ENCODE results near the gene TCL1A. TPM values are rescaled to one million over a fixed set of nuclear protein-coding genes. Genes with fewer than 3 reads are reported as not detected.
"Not testable (repeated sequence)": the region's sequence is repeated elsewhere in the genome, so short reads cannot be mapped to it uniquely, and the experiment has no call there.

TCL1A gene
- total and polyA plus RNA-seq, 5 donors: not detected

- Histone ChIP-seq H3K27me3 (ENCODE audit: control insufficient read depth, insufficient read depth) (no peaks in the 10 kb centered on the region), H3K9me3 (ENCODE audit: control insufficient read depth, low read length) (no peaks in the 10 kb centered on the region), H3K4me1 (ENCODE audit: control insufficient read depth, insufficient read depth, low read length) (no peaks in the 10 kb centered on the region), H3K27ac (ENCODE audit: low read length) (no peak overlapping the region), H3K4me3 (ENCODE audit: low read length) (no peak overlapping the region)
- DNase-seq: no peak
- ATAC-seq: no peak
- intact Hi-C loops (cut with DNase I): no loop called here
- 92% methylated on average over 1 of the region's 1 CpG for WGBS
Measured at GRCh38 chr14:95733212-95733611, 19.3 kb upstream of the TCL1A start.

- Histone ChIP-seq H3K4me3 (ENCODE audit: low read length) (no peak overlapping the region), H3K27me3 (ENCODE audit: control insufficient read depth, insufficient read depth) (no peaks in the 10 kb centered on the region), H3K4me1 (ENCODE audit: control insufficient read depth, insufficient read depth, low read length) (no peaks in the 10 kb centered on the region), H3K27ac (ENCODE audit: low read length) (no peak overlapping the region), H3K9me3 (ENCODE audit: control insufficient read depth, low read length) (no peaks in the 10 kb centered on the region)
- ATAC-seq: no peak
- DNase-seq: no peak
- intact Hi-C loops (cut with DNase I): no loop called here
- 81% methylated on average over 5 of the region's 5 CpGs for WGBS
Measured at GRCh38 chr14:95730126-95730525, 16.2 kb upstream of the TCL1A start.

DNA sequence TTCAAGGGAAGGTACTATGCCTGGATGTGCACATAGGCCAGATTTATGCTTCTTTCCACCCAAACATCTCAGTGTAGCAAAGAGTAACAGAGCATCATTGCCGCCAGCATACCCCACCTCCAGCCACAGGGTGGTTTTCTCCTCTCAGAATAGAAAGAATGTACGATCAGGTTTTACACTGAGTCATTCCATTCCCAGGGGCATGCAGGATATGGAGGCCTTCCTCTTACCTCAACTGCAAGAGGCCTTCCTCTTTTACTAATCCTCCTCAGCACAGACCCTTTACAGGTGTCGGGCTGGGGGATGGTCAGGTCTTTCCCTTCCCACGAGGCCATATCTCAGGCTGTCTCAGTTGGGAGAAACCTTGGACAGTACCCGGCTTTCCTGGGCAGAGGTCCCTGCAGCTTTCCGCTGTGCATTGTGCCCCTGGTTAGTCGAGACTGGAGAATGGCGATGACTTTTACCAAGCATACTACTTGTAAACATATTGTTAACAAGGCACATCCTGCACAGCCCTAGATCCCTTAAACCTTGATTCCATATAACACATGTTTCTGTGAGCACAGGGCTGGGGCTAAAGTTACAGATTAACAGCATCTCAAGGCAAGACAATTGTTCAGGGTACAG lies 15.6 kb upstream of the TCL1A start:
- H3K27ac ChIP-seq (ENCODE audit: low read length); intact Hi-C loops (cut with DNase I); H3K27me3 ChIP-seq (ENCODE audit: control insufficient read depth, insufficient read depth): not testable (repeated sequence)

DNA sequence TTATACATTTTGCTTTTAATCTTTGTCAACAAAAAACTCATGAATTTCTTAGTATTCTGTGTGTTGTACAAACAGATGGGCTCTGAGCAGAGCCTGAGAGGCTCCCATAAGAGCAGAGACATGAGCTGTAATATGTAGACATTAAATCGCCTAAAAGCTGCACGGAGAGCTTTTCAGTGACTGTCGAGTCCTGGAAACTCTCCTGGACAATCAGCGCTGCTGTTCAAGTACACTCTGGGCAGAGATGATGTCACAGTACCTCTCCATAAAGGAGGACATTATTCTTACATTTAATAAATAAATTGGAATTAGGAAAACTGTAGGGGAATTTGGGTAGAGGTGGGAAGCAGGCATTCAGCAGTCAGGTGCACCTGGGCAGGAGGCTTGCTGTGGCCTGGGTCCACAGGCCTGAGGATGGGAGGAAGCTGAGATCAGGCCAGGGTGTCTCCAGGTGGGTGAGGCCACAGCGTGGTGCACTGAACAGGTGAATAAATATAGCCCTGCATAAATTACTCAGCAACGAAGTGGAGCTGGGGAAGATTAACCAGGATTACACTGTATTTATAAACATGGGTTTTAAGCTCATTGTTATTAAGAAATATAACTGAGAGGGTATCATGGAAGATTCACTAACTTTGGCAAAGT lies 13.3 kb upstream of the TCL1A start:
- H3K9me3 ChIP-seq (ENCODE audit: control insufficient read depth, low read length): no peaks in the 10 kb centered on the region
- 79% methylated on average over 6 of the region's 6 CpGs for WGBS
- no peak overlapping the region for H3K27ac ChIP-seq (ENCODE audit: low read length)
- intact Hi-C loops (cut with DNase I): no loop called here
- ATAC-seq (no peak), DNase-seq (no peak)
- no peaks in the 10 kb centered on the region for H3K27me3 ChIP-seq (ENCODE audit: control insufficient read depth, insufficient read depth)
- H3K4me1 ChIP-seq (ENCODE audit: control insufficient read depth, insufficient read depth, low read length): no peaks in the 10 kb centered on the region
- H3K4me3 ChIP-seq (ENCODE audit: low read length): no peak overlapping the region

More for the DNA sequence above, 15.6 kb upstream of the TCL1A start:
- not testable (repeated sequence) for H3K4me1 ChIP-seq (ENCODE audit: control insufficient read depth, insufficient read depth, low read length); DNase-seq; H3K4me3 ChIP-seq (ENCODE audit: low read length); ATAC-seq; H3K9me3 ChIP-seq (ENCODE audit: control insufficient read depth, low read length)
- 74% methylated on average over 8 of the region's 8 CpGs for WGBS

- Histone ChIP-seq H3K9me3 (ENCODE audit: control insufficient read depth, low read length) (no peaks in the 10 kb centered on the region), H3K27ac (ENCODE audit: low read length) (no peak overlapping the region), H3K4me1 (ENCODE audit: control insufficient read depth, insufficient read depth, low read length) (no peaks in the 10 kb centered on the region), H3K27me3 (ENCODE audit: control insufficient read depth, insufficient read depth) (no peaks in the 10 kb centered on the region), H3K4me3 (ENCODE audit: low read length) (no peak overlapping the region)
- intact Hi-C loops (cut with DNase I): no loop called here
- WGBS: 67% methylated on average over 5 of the region's 5 CpGs
- DNase-seq (no peak), ATAC-seq (no peak)
Measured at GRCh38 chr14:95725685-95726336, 11.9 kb upstream of the TCL1A start.

- Histone ChIP-seq H3K27me3 (ENCODE audit: control insufficient read depth, insufficient read depth) (no peaks in the 10 kb centered on the region), H3K4me1 (ENCODE audit: control insufficient read depth, insufficient read depth, low read length) (no peaks in the 10 kb centered on the region), H3K27ac (ENCODE audit: low read length) (no peak overlapping the region), H3K4me3 (ENCODE audit: low read length) (no peak overlapping the region), H3K9me3 (ENCODE audit: control insufficient read depth, low read length) (no peaks in the 10 kb centered on the region)
- 66% methylated on average over 1 of the region's 1 CpG for WGBS
- intact Hi-C loops (cut with DNase I): no loop called here
- DNase-seq: no peak
- no peak for ATAC-seq
Measured at GRCh38 chr14:95722525-95723190, 8.7 kb upstream of the TCL1A start.

GRCh38 chr14:95712398-95712797 lies 1.5 kb downstream of the TCL1A start:
- Histone ChIP-seq H3K27me3 (ENCODE audit: control insufficient read depth, insufficient read depth) (no peaks in the 10 kb centered on the region), H3K27ac (ENCODE audit: low read length) (no peak overlapping the region), H3K4me3 (ENCODE audit: low read length) (no peak overlapping the region), H3K9me3 (ENCODE audit: control insufficient read depth, low read length) (no peaks in the 10 kb centered on the region), H3K4me1 (ENCODE audit: control insufficient read depth, insufficient read depth, low read length) (no peaks in the 10 kb centered on the region)
- ATAC-seq (no peak), DNase-seq (no peak)
- intact Hi-C loops (cut with DNase I): no loop called here
- 88% methylated on average over 9 of the region's 9 CpGs for WGBS

DNA sequence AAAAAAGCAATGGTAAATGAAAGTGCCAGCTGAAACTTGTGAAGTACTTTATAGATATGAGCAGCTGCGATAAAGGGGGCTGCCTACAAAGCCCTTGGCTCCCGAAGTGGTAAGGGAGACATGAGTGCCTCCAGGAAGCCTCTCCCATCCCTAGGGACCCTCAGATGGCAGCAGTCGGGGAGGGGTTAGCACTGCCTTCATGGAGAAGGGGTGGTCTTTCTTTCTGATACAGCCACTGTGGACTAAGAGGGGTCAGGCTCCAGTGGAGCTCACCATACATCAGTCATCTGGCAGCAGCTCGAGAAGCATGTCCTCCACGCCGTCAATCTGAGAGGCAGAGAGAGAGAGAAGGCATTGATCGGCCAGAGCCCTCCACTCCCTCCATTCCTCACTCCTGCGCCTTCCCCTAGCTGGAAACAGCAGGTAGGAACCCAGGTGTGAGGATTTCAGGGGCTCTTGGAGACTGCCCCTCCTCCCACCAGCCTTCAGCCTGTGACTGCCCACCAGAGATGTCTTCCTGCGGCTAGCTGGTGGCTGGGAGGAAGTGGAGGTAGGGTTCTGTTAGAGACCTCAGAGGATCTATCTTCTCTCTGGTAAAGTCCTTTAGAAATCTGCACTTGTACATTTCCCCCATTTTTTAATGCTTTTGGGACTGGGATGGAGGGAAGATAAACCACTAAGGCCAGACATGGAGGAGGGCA lies 2.3 kb downstream of the TCL1A start:
- ATAC-seq (no peak), DNase-seq (no peak)
- 62% methylated on average over 9 of the region's 9 CpGs for WGBS
- Histone ChIP-seq H3K9me3 (ENCODE audit: control insufficient read depth, low read length) (no peaks in the 10 kb centered on the region), H3K4me3 (ENCODE audit: low read length) (no peak overlapping the region), H3K27me3 (ENCODE audit: control insufficient read depth, insufficient read depth) (no peaks in the 10 kb centered on the region), H3K4me1 (ENCODE audit: control insufficient read depth, insufficient read depth, low read length) (no peaks in the 10 kb centered on the region), H3K27ac (ENCODE audit: low read length) (no peak overlapping the region)
- intact Hi-C loops (cut with DNase I): no loop called here

DNA sequence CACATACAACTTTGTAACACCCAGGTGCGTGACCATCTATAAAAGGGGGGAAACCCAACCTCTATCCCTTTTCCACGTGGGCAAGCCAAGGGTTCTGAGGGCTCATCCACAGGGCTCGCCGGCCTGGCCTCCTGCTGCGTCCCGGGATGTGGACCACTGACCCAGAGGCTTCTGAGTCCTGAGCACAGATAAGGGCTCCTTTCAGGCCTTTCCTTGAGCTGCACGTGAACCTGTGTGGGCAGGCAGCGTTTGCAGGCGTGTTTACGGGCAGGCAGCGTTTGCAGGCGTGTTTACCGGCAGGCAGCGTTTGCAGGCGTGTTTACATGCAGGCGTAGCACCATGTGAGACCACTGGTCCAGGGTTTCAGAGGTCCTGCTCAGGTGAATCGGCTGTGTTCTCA lies 3.8 kb downstream of the TCL1A start:
- ATAC-seq (no peak), DNase-seq (no peak)
- no peaks in the 10 kb centered on the region for H3K27me3 ChIP-seq (ENCODE audit: control insufficient read depth, insufficient read depth)
- 85% methylated on average over 17 of the region's 17 CpGs for WGBS
- no peak overlapping the region for H3K27ac ChIP-seq (ENCODE audit: low read length)
- no peaks in the 10 kb centered on the region for H3K4me1 ChIP-seq (ENCODE audit: control insufficient read depth, insufficient read depth, low read length)
- H3K4me3 ChIP-seq (ENCODE audit: low read length): no peak overlapping the region
- intact Hi-C loops (cut with DNase I): no loop called here
- no peaks in the 10 kb centered on the region for H3K9me3 ChIP-seq (ENCODE audit: control insufficient read depth, low read length)

DNA sequence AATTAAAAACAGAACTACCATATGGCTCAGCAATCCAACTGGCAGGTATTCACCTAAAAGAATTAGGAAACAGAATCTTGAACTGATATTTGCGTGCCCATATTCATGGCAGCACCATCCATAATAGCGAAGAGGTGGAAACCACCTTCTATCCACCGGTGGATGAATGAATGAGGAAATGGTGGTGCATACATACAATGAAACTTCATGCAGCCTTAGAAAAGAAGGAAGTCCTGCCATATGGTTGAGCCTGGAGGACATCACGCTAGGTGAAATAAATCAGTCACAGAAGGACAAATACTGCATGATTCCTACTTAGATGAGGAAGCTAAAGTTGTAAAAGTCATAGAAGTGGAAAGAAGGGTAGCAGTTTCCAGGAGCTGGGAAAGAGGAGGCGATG lies 6.6 kb downstream of the TCL1A start:
- ATAC-seq: no peak

GRCh38 chr14:95705518-95705917 lies 8.4 kb downstream of the TCL1A start:
- Histone ChIP-seq H3K27ac (ENCODE audit: low read length) (no peak overlapping the region), H3K4me1 (ENCODE audit: control insufficient read depth, insufficient read depth, low read length) (no peaks in the 10 kb centered on the region), H3K4me3 (ENCODE audit: low read length) (no peak overlapping the region), H3K9me3 (ENCODE audit: control insufficient read depth, low read length) (no peaks in the 10 kb centered on the region), H3K27me3 (ENCODE audit: control insufficient read depth, insufficient read depth) (no peaks in the 10 kb centered on the region)
- WGBS: 90% methylated on average over 4 of the region's 4 CpGs
- DNase-seq: no peak
- ATAC-seq: no peak
- intact Hi-C loops (cut with DNase I): no loop called here

More for the DNA sequence above, 6.6 kb downstream of the TCL1A start:
- 83% methylated on average over 5 of the region's 5 CpGs for whole genome bisulfite sequencing
- Histone ChIP-seq H3K27ac (ENCODE audit: low read length) (no peak overlapping the region), H3K9me3 (ENCODE audit: control insufficient read depth, low read length) (no peaks in the 10 kb centered on the region), H3K27me3 (ENCODE audit: control insufficient read depth, insufficient read depth) (no peaks in the 10 kb centered on the region), H3K4me3 (ENCODE audit: low read length) (no peak overlapping the region), H3K4me1 (ENCODE audit: control insufficient read depth, insufficient read depth, low read length) (no peaks in the 10 kb centered on the region)
- DNase-seq: no peak
- intact Hi-C loops (cut with DNase I): no loop called here

Measured in right cardiac atrium (tissue), 5 donors.